GM19035 (cell line): ENCODE data around the gene SPATA20.

Experiments
- ATAC-seq: cut with Tn5 transposase; IDR thresholded peaks from one replicate; pipeline ENCODE4 v1.9.1; 2021; ENCODE audit not compliant: unreplicated experiment

The SPATA20 gene

GRCh38 chr17:50519141-50519834 lies 27.7 kb upstream of the SPATA20 start:
- no peak for ATAC-seq

- ATAC-seq, result no peak
Measured at GRCh38 chr17:50520483-50520882, 26.5 kb upstream of the SPATA20 start.

- ATAC-seq, result no peak
Measured at GRCh38 chr17:50521514-50521913, 25.5 kb upstream of the SPATA20 start.

GRCh38 chr17:50522766-50523165 lies 24.2 kb upstream of the SPATA20 start:
- ATAC-seq, result no peak

GRCh38 chr17:50523208-50523607 lies 23.8 kb upstream of the SPATA20 start:
- ATAC-seq, result no peak

GRCh38 chr17:50524838-50525237 lies 22.1 kb upstream of the SPATA20 start:
- ATAC-seq, result no peak

GRCh38 chr17:50527155-50527762 lies 19.7 kb upstream of the SPATA20 start:
- ATAC-seq, result no peak

- no peak for ATAC-seq
Measured at GRCh38 chr17:50527949-50528474, 19.0 kb upstream of the SPATA20 start.

GRCh38 chr17:50529849-50530248 lies 17.1 kb upstream of the SPATA20 start:
- ATAC-seq, result no peak

GRCh38 chr17:50531428-50532025 lies 15.4 kb upstream of the SPATA20 start:
- no peak for ATAC-seq

- ATAC-seq, result no peak
Measured at GRCh38 chr17:50532452-50533024, 14.4 kb upstream of the SPATA20 start, which contains the start of gene EPN3. TSS of gene EPN3 (plus strand) at chr17:50532735. CDS start at chr17:50536557, 3,822 bp downstream.

GRCh38 chr17:50533185-50533584 lies 13.8 kb upstream of the SPATA20 start:
- ATAC-seq, result no peak

- no peak for ATAC-seq
Measured at GRCh38 chr17:50533720-50534148, 13.2 kb upstream of the SPATA20 start.

GRCh38 chr17:50534222-50534978 lies 12.6 kb upstream of the SPATA20 start:
- ATAC-seq, result no peak

- ATAC-seq, result no peak
Measured at GRCh38 chr17:50534979-50535326, 12.0 kb upstream of the SPATA20 start.

GRCh38 chr17:50535407-50535806 lies 11.6 kb upstream of the SPATA20 start:
- no peak for ATAC-seq

GRCh38 chr17:50536683-50537646 lies 10.0 kb upstream of the SPATA20 start:
- no peak for ATAC-seq

GRCh38 chr17:50537721-50538548 lies 9.0 kb upstream of the SPATA20 start:
- ATAC-seq, result no peak
